Upper lobe of left lung (tissue), 4 donors: ENCODE data around the gene EPHB2.

Experiments used
- CTCF ChIP-seq, 6 experiments: fragments of 450-650 bp in 4 of 6; fragments of 200-600 bp in 2 of 6; sonication (generic) in 2 of 6; IDR thresholded peaks; one replicate each; pipeline ENCODE4 v1.5.1; 2016 to 2019; ENCODE audit warnings: antibody characterized with exemption in 6 of 6
- POLR2A ChIP-seq, 4 donors: fragments of 450-650 bp; IDR thresholded peaks; one replicate each; pipeline ENCODE4 v1.5.1; 2016 to 2017; ENCODE audit warnings: antibody characterized with exemption in 4 of 4, mild to moderate bottlenecking in 2 of 4
- POLR2AphosphoS5 ChIP-seq, 2 donors: sonication (generic); formaldehyde crosslinking; IDR thresholded peaks; one replicate each; pipeline ENCODE4 v1.5.1; 2017; ENCODE audit warnings: antibody characterized with exemption in 2 of 2

DNA sequence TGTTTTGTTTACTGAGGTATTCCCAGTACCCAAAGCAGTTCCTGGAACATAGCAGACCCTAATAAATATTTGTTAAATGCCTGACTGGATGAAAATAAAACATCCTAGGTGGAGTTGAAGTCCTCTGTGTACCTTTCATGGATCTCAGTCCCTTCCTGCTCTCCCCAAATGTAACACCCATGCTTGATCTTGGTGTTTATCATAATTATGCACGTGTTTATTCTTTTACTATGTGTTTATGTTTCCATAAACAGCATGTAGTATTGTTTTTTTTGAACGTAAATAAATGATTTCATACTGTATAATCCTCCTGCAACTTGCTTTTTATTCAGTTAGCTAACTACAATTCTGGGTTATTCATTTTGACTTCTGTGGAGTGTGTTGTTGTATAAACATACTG, 257.2 kb downstream of the EPHB2 start:
- TF ChIP-seq POLR2AphosphoS5 (IDR thresholded peaks at IDR 0.05): no peak
- no peak for TF ChIP-seq CTCF (IDR thresholded peaks at IDR 0.05)
- TF ChIP-seq POLR2A (IDR thresholded peaks at IDR 0.05): no peak
